SH-SY5Y (cell line): Measurements from ENCODE around the gene SOS1.

Source experiments
- GATA2 ChIP-seq: IDR thresholded peaks from 2 replicates; pipeline ENCODE4 v1.6.1; 2011; ENCODE audit warnings: mild to moderate bottlenecking, low read depth, low read length
- GATA3 ChIP-seq: IDR thresholded peaks from 2 replicates; pipeline ENCODE4 v1.6.1; 2011; ENCODE audit warnings: low read depth, mild to moderate bottlenecking, low read length, moderate library complexity

Gene SOS1

GRCh38 chr2:39120771-39121522, at the start of gene SOS1:
Gene SOS1, minus strand, starts transcription at chr2:39121051. Its CDS starts 629 bp downstream, at chr2:39120422.
- TF ChIP-seq GATA3 (no peak), GATA2 (peak; percentile 54)

GRCh38 chr2:39164089-39164488, 43.2 kb upstream of the SOS1 start:
- TF ChIP-seq GATA2 (no peak), GATA3 (no peak)

- TF ChIP-seq GATA3 (no peak), GATA2 (no peak)
Observed at GRCh38 chr2:39160982-39161381, 40.1 kb upstream of the SOS1 start.

- no peak for TF ChIP-seq GATA2
- no peak for TF ChIP-seq GATA3
Observed at GRCh38 chr2:39159283-39159682, 38.4 kb upstream of the SOS1 start.

GRCh38 chr2:39158351-39158750, 37.5 kb upstream of the SOS1 start:
- TF ChIP-seq GATA3 (no peak), GATA2 (no peak)

GRCh38 chr2:39156846-39157245, 36.0 kb upstream of the SOS1 start:
- TF ChIP-seq GATA3: no peak

- no peak for TF ChIP-seq GATA2
- TF ChIP-seq GATA3: no peak
Observed at GRCh38 chr2:39156107-39156506, 35.3 kb upstream of the SOS1 start.

GRCh38 chr2:39154944-39155343, 34.1 kb upstream of the SOS1 start:
- TF ChIP-seq GATA3 (no peak), GATA2 (no peak)

- TF ChIP-seq GATA2 (no peak), GATA3 (no peak)
Observed at GRCh38 chr2:39153312-39153711, 32.5 kb upstream of the SOS1 start.

GRCh38 chr2:39152504-39152903, 31.7 kb upstream of the SOS1 start:
- no peak for TF ChIP-seq GATA3

GRCh38 chr2:39150890-39151497, 30.1 kb upstream of the SOS1 start:
- no peak for TF ChIP-seq GATA2
- TF ChIP-seq GATA3: no peak

- TF ChIP-seq GATA2 (no peak), GATA3 (no peak)
Observed at GRCh38 chr2:39150102-39150562, 29.3 kb upstream of the SOS1 start.

GRCh38 chr2:39146630-39147029, 25.8 kb upstream of the SOS1 start:
- TF ChIP-seq GATA2 (no peak), GATA3 (no peak)

GRCh38 chr2:39145906-39146421, 25.1 kb upstream of the SOS1 start:
- TF ChIP-seq GATA3: no peak
- TF ChIP-seq GATA2: no peak

GRCh38 chr2:39144416-39144815, 23.6 kb upstream of the SOS1 start:
- no peak for TF ChIP-seq GATA2
- no peak for TF ChIP-seq GATA3

- TF ChIP-seq GATA3 (no peak), GATA2 (no peak)
Observed at GRCh38 chr2:39142904-39143605, 22.2 kb upstream of the SOS1 start.
